GM13977 (cell line): ENCODE results near the gene CEMIP2.

Experiments used
- DNase-seq: peaks from one replicate; pipeline ENCODE4 v3.0.0; 2012; ENCODE audit warnings: low spot score
- in situ Hi-C: fragments of 300-500 bp; cut with MboI; formaldehyde crosslinking; loops from one replicate; pipeline ENCODE4 v1.12.0; 2022; ENCODE audit warnings: low sequenced_read_pairs, low pct_unique_long_range_greater_than_20kb, mixed read lengths, inconsistent platforms; ENCODE audit not compliant: unreplicated experiment
- TF ChIP-seq, protein P1 (sequence below): IDR thresholded peaks from 2 replicates; pipeline ENCODE4 v1.5.1; 2012; ENCODE audit warnings: mild to moderate bottlenecking, control low read depth; ENCODE audit not compliant: insufficient read depth; ENCODE audit errors: extremely low read depth, missing control alignments

Gene CEMIP2

DNA sequence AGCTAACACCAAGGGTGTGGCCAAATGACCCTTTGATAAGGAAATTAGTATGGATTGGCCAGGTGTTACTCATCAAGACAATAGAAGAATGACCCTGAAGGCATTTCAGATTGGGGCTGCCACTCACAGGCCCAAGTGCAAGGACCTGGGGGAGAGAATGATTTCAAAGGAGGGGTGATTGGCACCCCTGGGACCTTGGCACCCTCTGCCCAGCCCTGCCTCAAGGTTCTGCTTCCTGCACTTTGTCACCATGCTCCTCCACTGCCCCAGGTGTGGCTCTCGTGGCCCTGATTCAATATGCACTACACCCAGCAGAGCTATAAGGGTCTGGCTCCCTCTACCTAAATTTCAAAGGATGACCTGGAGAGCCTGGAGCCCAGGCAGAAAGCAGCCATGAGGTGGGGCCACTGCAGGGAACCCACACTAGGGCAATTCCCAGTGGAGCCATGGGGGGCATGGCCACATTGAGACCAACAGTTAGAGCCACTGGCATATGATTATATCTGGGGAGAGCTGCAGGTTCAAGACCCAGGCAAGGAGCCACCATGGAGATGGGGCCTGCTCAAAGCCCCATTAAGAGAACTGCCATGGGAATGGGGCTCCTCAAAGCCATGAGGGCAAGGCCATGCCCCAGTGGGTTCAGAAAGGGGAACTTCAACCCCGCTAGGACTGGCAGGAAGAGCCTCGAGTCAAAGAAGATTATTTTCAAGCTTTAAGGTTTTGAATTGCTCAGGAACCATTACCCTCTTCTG lies 93.0 kb downstream of the CEMIP2 start:
- no peak for DNase-seq
- TF ChIP-seq, protein P1, sequence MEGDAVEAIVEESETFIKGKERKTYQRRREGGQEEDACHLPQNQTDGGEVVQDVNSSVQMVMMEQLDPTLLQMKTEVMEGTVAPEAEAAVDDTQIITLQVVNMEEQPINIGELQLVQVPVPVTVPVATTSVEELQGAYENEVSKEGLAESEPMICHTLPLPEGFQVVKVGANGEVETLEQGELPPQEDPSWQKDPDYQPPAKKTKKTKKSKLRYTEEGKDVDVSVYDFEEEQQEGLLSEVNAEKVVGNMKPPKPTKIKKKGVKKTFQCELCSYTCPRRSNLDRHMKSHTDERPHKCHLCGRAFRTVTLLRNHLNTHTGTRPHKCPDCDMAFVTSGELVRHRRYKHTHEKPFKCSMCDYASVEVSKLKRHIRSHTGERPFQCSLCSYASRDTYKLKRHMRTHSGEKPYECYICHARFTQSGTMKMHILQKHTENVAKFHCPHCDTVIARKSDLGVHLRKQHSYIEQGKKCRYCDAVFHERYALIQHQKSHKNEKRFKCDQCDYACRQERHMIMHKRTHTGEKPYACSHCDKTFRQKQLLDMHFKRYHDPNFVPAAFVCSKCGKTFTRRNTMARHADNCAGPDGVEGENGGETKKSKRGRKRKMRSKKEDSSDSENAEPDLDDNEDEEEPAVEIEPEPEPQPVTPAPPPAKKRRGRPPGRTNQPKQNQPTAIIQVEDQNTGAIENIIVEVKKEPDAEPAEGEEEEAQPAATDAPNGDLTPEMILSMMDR, result no peak
- in situ Hi-C loops, result no loop called here

DNA sequence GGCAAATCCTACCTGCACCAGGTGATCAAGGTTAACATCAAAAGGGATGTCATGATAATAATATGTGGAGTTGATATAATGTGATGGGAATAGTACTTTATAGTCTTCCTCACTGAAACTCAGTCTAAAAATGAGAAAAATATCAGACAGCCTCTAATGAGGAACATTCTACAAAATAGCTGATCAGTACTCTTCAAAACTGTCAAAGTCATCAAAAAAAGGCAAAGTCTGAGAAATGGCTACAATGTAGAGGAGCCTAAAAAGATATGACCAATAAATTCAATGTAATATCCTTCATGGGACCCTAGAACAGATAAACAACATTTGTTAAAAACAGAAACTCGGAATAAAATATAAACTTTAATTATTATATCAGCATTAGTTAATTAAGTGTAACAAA lies 95.7 kb downstream of the CEMIP2 start:
- DNase-seq, result no peak
- in situ Hi-C loops, result no loop called here
- TF ChIP-seq, protein P1, result no peak

DNA sequence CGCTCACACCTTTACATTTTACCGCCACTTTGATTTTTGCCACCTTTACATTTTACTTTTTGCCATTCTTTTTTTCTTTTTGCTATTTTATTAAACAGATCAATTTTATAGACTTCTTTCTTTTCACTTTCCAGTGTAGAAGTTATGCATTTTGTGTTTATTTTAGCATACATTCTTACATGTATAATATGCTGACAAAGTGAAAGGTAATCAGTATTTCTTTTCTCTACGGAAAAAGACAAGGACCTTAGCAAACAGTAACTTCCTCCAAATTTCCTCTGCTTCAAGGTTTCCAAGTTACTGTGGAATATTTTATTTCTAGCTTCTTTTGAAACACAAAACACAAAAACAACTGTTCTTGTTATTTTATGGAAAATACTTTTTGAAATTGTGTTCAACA lies 97.0 kb downstream of the CEMIP2 start:
- in situ Hi-C loops, result no loop called here
- TF ChIP-seq, protein P1, result no peak

DNA sequence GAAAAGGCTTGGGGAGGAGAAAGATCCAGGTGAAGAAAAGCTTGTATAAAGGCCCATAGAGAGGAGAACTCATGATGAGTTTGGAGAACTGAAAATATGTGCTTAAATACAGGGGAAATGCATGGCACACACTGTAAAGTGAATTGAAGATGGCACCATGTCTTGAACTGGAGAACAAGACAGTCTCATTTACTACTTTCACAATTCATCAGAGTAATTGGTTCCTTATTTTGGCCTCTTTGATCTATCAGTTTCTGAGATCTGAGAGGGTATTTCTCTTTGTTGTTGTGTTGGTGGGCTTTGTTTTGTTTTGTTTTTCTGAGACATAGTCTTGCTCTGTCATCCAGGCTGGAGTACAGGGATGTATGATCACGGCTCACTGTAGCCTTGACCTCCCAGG lies 98.2 kb downstream of the CEMIP2 start:
- DNase-seq, result no peak
- TF ChIP-seq, protein P1, result no peak
- in situ Hi-C loops, result no loop called here

More for the DNA sequence above, 97.0 kb downstream of the CEMIP2 start:
- DNase-seq, result no peak

DNA sequence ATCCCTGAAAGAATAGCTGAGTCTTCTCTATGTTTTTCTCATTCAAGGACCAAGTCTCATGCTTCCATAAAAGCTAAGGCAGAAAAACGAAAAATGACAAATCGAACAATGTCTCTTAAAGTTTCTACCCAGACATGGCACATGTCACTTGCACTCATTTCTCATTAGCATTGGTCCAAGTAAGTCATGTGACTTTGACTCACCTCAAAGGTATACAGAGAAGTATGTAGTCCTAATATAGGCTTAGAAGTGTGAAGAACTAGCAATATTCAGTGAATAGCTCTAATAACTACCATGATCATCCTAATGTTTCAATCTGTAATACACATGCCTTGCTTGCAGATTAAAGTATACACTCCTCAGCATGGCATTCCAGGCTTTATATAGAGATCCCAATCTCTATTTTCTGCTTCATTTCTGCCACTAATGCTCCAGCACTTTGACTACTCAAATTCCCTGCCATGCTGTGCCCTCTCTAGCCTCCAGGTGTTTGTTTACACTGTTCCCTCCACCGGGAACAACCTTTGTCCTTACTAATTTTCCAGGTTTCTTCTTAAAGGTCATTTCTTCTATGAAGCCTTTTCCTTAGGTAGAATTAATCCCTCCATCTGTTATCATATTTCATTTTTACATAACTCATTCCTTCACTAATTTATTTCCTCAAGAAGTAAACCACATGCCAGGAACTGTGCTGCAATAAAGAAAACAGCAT lies 98.9 kb downstream of the CEMIP2 start:
- TF ChIP-seq, protein P1, result no peak
- no peak for DNase-seq
- in situ Hi-C loops, result no loop called here

DNA sequence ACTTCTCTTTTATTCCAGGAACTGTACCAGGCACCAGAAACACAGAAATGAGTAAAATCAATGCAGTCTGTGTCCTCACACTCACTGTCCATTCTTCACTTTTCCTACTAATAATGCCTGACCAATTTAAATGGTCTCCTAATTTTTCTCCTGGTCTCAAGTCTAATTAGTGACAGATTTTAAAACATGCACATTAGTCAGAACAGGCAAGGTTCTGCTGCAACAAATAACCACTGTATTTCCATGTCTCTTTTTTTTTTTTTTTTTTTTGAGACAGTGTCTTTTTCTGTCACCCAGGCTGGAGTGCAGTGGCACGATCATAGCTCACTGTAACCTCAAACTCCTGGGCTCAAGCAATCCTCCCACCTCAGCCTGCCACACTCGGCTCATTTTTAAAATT lies 99.6 kb downstream of the CEMIP2 start:
- TF ChIP-seq, protein P1, result no peak
- in situ Hi-C loops, result no loop called here

More for the DNA sequence above, 99.6 kb downstream of the CEMIP2 start:
- no peak for DNase-seq
